Activated T-cell treated with anti-CD3 and anti-CD28 coated beads for 1 hour (primary cell): ENCODE measurements around the gene SCD5.
A peak's percentile ranks its signal among the peaks of the same experiment; 100 is the strongest.
"Not testable (repeated sequence)": the region's sequence is repeated elsewhere in the genome, so short reads cannot be mapped to it uniquely, and the experiment has no call there.

ENCODE experiments used
- DNase-seq: peaks from one replicate; pipeline ENCODE4 v3.0.0-alpha.2; 2020; ENCODE audit warnings: low read depth

The SCD5 gene

GRCh38 chr4:82798168-82799005 is at the start of gene SCD5:
SCD5 (minus strand) TSS chr4:82798796; CDS start chr4:82798537, 259 bp downstream.
- peak; percentile 32 for DNase-seq

- no peak for DNase-seq
These were observed 44.0 kb upstream of the SCD5 start for GRCh38 chr4:82842593-82842992.

GRCh38 chr4:82839624-82840023 is 41.0 kb upstream of the SCD5 start:
- DNase-seq, result no peak

- no peak for DNase-seq
These were observed 35.2 kb upstream of the SCD5 start for GRCh38 chr4:82833696-82834313.

DNA sequence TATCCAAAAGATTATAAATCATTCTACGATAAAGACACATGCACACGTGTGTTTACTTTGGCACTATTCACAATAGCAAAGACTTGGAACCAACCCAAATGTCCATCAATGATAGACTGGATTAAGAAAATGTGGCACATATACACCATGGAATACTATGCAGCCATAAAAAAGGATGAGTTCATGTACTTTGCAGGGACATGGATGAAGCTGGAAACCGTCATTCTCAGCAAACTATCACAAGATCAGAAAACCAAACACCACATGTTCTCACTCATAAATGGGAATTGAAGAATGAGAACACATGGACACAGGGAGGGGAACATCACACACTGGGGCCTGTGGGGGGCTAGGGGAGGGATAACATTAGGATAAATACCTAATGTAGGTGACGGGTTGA is 34.5 kb upstream of the SCD5 start:
- DNase-seq, result not testable (repeated sequence)

DNA sequence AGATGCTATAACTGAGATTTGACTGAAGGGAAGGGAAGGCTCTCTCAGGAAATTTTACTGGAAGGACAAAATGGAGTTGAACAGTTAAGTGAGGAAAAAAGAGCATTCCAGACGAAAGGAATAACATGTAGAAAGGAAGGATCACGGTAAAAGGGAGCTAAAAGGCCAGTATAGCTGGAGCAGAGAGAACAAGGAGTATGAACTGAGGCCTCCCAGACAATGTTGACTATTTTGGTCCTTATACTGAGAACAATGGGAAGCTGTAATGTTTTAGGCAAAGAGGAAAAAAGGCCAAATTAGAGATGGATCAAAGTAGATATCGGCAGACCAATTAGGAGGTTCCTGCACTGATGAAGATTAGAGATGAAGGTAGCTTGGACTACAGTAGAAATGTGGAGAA is 26.8 kb upstream of the SCD5 start:
- DNase-seq, result no peak

GRCh38 chr4:82823062-82823461 is 24.5 kb upstream of the SCD5 start:
- no peak for DNase-seq

DNA sequence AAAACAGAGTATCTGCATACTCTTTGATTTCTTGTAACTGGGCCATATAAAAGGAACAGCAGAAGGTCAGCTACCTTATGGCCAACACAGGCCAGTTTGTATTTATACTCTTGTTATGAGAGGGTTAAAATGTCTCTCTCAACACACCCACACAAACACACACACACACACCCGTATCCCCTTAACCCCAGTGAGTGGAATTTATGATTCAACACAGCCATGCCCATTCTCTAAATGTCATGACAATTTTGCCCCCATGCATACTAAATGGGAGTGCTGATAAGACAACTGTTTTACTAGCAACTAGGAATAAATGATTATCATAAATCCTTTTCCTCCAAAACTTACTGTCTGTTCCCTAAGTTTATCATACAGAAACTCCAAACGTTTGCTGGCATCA is 22.1 kb upstream of the SCD5 start:
- DNase-seq, result no peak

- DNase-seq, result no peak
These were observed 20.4 kb upstream of the SCD5 start for GRCh38 chr4:82818664-82819662.

DNA sequence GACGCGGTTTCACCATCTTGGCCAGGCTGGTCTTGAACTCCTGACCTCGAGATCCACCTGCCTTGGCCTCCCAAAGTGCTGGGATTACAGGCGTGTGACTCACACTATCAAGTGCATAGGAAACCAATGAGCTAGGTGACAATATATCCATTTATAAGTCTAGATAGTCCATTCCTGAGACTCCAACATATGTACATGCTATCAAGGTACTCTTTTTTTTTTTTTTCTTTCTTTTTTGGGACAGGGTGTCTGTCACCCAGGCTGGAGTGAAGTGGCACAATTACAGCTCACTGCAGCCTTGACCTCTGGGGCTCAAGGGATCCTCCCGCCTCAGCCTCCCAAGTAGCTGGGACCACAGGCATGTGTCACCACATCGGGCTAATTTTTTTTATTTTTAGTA is 18.3 kb upstream of the SCD5 start:
- not testable (repeated sequence) for DNase-seq

GRCh38 chr4:82814034-82814433 is 15.4 kb upstream of the SCD5 start:
- no peak for DNase-seq

DNA sequence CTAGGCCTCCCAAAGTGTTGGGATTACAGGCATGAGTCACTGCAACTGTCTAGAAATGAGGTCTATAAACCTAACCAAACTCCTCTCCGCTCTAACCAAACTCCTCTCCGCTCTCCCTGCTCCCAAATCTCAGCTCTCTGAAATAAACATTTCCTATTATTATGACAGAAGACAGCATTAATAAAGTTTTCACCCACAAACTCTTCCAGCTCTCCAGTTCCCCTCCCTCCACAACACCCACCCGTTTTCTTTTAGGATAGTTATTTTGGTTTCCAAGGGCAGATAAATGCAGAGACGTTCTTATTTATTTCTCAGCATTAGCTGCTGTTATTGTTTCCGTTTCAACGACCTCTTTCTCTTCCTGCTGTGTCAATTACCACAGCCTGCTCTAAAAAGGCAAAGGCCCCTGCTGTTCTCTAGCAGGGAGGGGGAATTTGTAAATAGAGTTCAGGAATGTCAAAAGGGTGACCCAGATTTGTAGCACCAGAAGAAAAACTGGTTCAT is 13.3 kb upstream of the SCD5 start:
- DNase-seq, result no peak

DNA sequence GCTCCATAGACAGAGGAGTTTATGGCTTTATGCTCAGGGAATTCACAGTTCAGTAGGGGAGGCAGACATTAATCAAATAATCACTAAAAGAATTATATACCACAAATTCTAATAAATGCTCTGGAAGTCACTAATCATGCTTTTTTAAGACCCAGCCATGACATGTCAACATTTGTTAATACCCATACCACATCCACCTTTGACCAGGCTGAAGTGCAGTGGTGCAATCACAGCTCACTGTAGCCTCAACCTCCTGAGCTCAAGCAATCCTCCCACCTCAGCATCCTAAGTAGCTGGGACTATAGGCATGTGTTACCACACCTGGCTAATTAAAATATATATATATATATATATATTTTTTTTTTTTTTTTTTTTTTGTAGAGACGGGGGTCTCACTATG is 12.8 kb upstream of the SCD5 start:
- no peak for DNase-seq

GRCh38 chr4:82810176-82810575 is 11.6 kb upstream of the SCD5 start:
- no peak for DNase-seq

DNA sequence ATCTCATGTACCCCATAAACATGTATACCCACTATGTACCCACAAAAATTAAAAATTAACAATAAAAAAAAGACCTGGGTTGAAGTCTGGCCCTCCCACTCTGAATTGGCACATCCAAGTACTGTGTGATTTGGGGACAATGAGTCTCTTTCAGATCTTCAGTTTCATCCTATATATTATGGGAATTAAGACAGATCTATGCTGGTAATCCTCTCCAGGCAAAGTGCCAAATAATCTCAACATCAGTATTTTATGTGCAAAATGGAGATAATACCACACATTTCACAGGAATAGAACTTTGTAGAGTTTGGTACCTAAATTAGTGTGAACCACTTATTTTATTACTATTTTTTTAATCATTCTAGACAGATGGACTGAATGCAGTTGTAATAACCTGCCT is 11.0 kb upstream of the SCD5 start:
- no peak for DNase-seq

DNA sequence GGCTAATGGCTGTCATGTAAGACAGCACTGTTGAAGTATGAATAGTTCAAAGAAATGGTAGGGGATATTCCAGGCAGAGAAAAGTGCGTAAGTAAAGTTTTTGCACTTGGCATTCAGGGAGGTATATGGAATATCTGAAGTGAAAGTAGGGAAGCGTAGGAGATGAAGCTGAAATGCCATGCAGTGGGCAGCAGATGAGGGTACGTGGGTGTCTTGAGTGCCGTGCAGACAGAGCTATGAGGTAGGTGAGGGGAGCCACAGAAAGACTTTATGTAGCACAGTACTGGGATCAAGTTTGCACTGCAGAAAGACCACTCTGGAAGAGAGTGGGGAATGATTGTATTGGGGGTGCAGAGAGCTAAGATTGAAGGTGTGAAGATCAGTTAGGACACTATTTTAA is 5.2 kb upstream of the SCD5 start:
- no peak for DNase-seq

- DNase-seq, result no peak
These were observed 4.3 kb upstream of the SCD5 start for GRCh38 chr4:82802911-82803310.

GRCh38 chr4:82801910-82802521 is 3.4 kb upstream of the SCD5 start:
- no peak for DNase-seq

GRCh38 chr4:82799006-82799881 is 648 bp upstream of the SCD5 start:
- DNase-seq, result no peak

DNA sequence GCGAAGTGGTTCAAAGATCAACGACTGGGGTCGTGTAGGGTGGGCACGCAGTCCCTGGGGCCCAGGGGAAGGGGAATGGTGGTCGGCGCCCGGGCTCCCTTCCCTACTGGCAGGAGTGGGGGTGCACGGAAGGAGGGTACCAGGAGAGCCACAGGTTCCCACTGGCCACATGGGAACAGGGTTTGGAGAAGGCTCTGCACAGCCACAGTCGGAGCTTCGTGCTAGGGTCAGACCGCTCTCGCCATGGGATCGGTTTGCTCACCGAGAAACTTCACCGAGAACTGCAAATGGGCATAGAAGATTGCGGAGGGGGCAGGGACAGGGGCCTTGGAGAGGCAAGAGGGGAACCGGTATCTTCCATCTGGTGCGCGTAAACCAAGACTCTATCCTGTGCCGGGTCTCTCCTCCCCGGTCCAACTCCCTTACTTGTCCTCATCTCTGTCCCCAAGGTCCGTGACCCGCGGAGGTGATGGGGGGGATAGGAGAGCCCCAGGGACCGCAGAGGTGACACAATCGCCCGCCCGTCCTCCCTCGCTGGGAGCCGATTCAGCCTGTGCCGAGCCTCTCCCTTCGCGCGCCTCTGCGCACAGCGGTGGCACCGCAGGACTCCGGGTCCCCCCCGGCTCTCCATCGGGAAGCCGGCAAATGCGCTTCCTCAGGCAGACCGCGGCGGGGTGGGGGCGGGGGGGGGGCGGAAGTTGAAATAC is 1.0 kb downstream of the SCD5 start:
- DNase-seq, result no peak
